Stimulated activated CD4-positive, alpha-beta T cell treated with anti-CD3 and anti-CD28 coated beads, Interleukin-2, amount 100 ng/mL, for 4 hours (primary cell): ENCODE results near the gene KRT3.
"Not testable (repeated sequence)": the region's sequence is repeated elsewhere in the genome, so short reads cannot be mapped to it uniquely, and the experiment has no call there.

Experiments
- DNase-seq: peaks from one replicate; pipeline ENCODE4 v3.0.0-alpha.2; 2020; ENCODE audit warnings: low read depth

The KRT3 gene

DNA sequence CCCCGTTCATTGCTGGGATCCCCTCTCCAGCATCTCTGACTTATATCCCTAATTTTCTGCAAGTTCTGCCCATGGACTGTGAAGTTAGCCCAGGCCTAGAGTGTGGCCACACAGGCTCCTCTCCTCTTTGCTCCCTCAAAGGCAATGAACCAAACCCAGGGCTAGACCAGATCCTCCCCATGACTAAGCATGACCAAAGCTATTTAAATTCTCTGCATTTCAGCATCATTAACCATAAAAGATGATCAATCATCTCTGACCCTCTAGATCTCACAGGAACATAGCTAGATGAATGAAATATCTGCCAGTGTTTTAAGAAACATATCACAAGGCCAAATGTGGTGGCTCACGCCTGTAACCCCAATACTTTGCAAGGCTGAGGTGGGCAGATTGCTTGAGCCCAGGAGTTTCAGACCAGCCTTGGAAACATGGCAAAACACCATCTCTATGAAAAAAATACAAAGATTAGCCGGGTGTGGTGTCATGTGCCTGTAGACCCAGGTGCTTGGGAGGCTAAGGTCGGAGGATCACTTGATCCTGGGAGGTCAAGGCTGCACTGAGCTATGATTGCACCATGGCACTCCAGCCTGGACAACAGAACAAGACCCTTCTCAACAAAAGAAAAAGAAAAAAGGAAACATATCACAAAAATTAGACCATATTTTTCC, 2.2 kb upstream of the KRT3 start:
- no peak for DNase-seq

DNA sequence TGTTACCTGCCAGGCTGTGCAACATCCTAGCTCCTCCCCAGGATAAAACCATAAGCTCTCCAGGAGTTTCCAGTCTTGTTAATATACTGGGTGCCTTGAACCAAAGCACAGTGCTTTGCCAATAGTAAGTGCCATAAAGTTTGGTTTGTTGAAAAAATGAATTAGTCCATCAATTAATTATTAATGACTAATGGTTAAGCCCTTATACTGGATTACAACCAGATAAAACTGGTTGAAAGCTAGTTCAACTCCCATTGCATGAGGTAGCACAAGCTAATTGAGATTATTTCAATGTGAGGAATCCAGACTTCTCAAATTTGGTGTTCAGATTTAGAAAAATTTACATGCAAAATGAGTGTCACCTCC, 1.6 kb upstream of the KRT3 start:
- no peak for DNase-seq

DNA sequence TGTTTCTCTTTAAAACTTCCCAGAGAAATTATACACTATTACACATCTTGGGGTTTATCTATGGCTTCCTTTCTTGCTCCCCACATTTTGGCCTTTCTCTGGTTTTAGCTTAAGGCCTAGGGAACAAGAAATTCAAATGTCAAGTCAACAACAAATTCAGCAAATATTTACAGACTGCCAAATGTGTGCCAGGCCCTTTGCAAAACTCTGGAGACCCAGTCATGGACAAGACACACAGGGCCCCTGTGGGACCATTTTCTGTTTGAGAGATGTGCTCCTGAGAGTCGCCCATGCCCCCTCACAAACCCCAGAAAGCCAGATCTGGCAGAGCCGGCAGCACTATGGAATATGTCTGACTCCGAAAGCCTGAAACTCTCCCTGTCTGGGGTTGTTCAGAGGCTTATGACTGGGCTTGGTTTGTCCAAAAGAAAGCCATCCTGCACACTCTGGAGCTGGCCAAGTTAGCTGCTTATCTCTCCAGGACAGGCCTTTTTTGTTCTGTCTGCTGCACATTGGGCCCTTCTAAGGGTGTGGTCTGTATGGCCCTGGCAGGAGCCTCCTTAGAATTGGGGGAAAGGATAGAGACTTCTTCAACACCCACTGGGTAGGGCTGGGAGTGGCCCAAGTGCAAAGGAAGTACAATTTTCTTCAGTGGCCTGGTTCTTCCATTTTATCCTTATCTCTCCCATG, 1.1 kb upstream of the KRT3 start:
- no peak for DNase-seq

DNA sequence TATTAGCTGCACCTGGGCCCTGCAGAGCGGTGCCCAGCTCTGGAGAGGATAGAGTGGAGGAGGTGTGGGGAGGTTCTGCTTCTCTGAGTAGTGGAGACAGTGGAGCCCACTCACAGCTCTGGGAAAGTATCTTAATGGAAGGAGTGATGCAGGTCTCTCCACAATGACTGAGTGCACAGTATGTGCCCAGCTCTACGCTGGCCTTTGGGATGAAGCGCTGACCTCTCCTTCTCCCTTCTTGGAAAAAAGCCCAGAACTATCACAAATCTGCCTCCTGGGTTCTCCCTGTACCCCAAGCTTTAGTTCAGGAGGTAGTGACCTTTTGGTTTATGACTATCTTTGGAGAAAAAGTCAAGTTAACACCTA, 495 bp upstream of the KRT3 start:
- DNase-seq = no peak

DNA sequence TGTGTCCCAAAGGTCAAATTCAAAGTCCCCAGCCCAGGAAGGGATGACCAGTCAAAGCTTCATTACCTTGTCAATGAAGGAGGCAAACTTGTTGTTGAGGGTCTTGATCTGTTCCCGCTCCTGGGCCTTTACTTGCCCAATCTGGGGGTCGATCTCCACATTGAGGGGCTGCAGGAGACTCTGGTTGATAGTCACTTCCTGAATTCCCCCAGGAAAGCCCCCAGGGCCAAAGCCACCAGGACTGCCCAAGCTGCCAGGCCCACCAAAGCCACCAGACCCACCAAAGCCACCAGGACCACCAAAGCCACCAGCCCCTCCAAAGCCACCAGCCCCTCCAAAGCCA, 614 bp downstream of the KRT3 start:
- DNase-seq = not testable (repeated sequence)

DNA sequence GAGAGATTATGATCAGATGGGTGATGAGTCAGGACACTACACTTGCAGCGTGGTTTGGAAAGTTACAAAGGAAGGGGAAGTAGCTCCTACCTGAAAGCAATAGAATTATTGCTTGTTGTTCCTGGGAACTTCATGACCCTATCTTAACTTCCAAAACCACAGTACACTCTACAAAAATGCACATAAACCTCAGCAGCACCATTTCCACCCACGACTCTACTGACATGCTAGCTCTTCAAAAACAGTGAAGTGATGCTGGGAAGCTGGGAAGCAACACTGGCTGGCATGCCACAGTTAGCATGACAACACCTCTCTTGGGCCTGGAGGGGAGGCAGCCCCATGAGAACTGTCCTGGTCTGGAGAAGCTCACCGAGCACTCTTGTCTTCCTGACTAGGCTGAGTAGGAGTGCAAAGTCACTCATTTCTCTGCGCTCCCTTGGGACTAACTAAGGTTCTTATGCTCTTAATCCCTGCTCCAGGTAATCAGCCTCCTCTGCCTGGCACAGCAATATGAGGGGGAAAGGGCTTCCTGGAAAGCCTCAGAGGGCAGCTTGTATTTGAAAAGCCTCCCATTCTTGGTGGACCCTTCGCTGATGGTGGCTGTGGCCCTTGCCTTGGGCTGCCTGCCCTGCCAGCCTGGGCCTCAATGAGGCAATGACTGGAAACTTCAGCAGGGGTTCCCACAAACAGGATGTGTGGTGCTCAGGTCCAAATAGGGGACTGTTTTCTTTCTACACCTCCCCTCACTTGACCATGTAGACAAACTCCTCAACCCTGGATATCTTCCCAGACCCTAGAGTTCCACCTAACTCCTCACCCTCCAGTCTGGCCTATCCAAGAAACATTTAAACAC, 1.2 kb downstream of the KRT3 start:
- no peak for DNase-seq

GRCh38 chr12:52792185-52793029, 3.5 kb downstream of the KRT3 start:
- DNase-seq = no peak

DNA sequence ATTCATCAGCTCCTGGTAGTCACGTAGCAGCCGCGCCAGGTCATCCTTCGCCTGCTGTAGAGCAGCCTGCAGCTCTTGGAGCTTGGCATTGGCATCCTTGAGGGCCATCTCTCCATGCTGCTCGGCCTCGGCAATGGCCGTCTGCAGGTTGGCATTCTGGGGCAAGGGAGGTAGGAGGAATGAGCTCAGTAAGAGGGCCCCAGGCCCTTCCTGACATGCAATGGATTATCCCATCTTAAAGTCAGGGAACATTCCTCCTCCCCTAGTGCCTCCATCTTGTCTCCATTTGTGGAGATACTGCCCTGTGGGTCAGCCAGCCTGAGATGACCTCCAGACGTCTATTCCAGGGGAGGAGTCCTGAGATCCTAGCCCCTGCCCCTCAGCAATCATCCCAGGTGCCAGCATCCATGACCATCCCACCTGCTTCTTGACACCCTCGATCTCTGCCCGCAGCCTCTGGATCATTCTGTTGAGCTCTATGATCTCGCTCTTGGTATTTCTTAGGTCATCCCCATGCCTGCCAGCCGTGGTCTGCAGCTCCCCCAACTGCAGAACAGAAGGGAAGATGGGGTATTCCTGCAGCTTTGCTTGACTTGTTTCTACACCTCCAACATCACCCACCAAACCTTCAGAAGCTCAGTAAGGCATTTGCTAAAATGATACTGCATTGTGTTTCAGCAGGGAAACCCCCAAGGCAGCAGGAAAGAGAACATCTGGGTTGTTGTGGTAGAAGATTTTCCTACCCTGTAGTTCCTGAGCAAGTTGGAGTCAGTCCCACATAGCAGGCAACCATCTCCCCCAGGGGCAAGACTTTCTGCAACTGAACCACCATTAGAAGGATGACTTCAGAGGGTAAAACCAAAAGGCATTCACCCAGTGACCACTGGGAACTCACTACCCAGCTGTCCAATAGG, 4.4 kb downstream of the KRT3 start:
- DNase-seq = no peak

- no peak for DNase-seq
Measured at GRCh38 chr12:52790427-52791270, 5.3 kb downstream of the KRT3 start.

DNA sequence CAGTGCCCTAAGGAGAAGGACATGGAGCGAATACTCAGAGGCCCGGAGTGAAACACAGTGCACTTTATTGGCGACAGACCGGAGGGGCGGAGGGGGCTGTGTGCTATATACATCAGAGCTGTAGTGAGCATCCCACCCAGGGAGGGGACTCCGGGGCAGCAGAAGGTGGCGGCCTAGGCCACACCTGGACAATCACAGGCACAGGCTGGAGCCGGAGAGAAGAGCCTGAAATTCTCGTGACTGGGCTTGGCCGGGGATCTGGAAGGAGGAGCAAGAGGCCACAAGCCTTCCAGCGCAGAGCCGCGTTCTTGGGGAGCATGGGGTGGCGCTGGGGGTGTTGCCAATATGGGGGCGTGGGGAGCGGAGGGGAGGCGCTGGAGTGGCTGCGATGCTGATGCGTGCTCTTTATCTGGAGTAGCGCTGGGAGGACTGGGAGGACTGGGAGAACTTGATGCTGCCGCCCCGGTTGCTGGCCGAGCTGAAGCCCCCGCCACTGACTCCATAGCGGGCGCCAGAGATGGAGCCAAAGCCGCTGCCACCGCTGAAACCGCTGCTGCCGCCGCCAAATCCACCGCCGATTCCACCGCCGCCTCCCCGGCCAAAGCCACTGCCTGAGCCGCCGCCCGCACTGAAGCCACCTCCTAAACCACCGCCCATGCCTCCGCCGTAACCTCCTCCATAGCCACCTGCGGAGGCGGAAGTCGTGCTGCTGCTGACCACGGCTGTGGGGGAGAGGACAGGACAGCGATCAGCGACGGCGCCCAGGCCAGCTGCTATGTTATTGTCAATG, 6.1 kb downstream of the KRT3 start:
- DNase-seq = no peak

DNA sequence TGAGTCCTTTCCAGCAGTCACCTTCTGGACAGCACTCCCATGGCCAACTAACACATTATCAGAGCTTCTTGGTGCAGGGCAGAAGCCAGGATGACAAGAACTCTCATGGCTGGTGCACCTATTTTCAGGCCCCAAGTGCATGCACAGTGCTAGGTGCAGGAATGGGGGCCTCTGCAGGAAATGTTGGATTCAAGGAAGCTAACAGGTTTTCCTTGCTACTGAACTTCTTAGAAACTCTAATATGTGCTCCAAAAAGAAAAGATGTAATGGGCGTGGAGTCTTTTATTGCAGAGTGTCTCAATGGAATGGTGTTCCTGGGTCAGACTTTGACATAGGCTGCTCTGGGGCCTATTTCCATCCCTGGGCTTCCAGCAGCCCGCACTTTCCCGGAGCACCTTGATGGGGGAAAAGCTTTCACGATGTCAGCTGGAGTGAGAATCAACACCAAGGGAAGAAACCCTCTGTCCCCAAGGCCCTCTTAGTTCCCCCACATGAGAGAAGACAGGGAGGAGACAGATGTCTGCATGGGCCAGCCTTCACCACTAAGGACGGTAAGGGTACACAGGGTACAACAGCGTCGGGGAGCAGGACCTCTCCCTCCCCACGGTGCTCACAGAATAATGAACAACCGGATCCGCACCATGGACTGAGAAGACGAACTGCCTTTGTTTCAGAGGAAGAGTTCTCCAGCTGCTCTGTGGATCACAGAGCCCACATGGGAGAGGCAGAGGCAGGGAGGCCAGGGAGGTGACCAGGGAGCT, 6.9 kb downstream of the KRT3 start:
- no peak for DNase-seq

DNA sequence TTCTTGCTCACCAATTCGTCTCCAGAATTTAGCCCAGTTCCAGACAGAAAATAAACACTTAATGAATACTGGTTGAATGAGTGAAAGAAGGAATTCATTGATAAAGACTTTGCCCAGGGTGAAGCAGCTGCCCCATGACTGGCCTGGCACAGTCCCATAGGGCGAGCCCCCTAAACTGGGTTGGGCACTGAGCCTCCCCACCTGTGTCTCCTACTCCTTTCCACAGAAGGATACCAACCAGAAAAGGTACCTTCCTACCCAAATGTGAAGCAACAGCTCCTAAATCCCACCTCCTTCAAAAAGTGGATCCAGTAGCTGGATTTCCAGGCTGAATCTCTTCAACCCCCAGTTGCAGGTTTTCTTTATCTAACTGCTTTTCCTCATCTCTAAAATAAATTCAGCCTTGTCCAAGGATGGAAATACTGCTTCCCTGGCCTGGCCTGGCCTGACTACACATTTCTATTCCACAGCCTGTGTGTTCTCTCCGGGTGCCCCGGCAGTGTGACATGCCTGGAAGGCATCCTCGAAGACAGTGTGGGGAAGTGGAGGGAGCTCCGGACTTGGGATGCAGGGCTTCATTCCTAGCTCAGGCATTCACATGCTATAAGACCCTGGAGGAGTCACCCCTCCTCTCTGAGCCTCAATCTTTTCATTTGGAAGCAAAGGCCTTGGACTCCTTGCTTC, 7.6 kb downstream of the KRT3 start:
- DNase-seq = no peak

DNA sequence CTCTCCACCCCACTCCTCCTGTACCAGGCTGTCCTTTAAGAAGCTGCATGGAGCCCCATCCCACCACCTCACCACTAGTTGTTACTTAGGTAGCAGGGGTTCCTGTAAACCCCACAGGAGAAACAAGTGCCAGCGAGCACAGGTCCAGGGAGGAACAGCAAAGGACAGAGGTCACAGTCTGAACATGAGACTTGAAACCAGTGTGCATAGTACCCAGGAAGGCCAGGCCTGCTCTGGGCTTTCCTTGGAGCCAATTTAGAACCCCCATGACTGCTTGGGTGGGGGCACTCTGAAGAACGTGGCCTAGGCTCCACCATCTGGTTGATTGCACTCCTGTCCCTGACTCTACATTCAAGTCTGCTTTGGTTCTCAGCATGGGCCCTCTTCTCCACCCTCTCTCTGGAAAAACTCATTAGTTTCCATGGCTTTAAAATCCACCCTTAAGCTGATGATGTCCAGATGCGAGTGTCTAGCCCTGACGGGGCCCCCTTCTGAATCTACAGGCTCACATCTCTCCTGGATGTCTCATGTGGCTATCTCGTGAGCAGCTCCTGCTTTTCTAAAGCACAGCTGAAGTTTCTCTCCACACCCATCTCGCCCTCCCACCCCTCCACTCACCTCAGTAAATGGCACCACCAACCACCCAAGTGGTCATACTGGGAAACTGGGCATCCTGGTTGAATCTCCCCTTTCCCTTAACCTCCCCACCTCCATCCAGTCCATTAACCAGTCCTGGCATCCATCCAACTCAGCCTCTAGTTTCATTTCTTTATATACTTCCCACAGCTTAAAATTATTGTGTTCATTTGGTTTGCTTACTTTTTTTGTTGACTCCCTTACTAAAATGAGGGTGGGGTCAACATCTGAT, 8.4 kb downstream of the KRT3 start:
- DNase-seq = no peak

GRCh38 chr12:52784909-52785308, 11.0 kb downstream of the KRT3 start:
- no peak for DNase-seq

DNA sequence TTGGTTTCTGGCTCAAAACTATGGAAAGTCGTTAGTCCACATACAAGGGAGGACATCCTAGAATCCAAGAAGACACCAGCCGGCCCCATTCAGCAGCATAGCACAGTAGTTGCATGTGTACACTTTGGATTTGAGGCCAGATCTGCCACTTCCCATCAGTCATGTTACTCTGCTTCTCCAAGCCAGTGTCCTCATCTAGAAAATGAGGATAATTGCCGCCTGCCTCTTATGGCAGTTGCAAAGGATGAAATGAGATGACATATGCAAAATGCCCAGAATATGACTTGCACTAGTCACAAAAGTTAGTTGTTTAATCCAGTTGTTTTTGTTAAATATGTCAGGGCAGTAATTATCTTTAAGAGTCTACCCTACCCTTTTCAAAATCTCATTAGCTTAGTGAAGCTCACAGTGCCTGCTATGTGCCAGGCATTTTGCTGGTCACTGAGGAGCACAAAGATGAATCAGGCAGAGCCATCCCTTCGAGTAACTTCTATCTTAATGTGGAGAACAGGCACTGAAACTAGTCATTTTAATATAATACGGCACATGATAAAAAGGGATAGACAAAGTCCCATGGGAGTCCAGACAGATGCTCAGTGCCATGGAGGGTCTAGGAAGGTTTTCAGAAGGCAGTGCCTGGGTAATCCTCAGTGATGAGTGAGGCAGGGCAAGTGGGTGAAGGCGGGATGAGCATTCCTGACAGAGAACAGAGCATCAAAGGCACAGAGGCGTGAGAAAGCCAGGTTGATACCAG, 12.2 kb downstream of the KRT3 start:
- DNase-seq = no peak

- no peak for DNase-seq
Measured at GRCh38 chr12:52782502-52782901, 13.4 kb downstream of the KRT3 start.
